ENCODE data around the gene HAUS2.

Gene HAUS2

DNA sequence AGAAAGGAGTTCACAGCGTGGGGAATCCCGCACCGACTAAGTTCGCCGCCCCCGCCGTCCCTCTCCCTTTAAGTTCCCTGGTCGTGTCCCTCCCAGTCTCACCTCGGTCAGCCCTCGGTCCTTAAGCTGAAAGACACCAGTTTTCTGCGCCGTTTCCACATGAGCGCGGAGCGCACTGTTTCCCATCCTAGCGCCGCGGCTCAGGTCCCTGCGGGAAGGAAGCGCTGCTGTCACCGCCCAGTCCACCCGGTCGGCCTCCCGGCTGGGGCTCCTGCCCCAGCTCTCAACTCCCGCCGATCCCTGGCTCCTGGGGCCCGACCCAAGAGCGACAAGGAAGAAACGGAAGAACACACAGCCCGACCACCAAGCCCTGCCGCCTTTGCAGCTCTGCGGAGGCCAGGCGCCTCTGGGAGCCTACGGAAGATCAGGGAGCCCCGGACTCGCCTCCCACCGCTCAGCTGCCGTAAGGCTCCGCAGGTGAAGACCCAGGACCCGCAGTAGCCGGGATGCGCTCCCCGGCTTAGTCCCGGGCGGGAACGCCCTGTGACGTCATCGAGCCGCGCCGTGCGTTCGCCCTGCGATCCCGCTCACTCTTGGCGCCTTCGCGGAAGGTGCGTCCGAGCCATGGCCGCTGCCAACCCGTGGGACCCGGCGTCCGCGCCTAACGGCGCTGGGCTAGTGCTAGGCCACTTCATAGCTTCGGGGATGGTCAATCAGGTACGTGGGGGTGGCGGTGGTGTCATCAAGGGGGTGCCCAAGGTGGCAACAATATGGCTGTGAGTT, at the start of gene HAUS2, which contains the start of gene LRRC57:
Gene HAUS2 (plus strand): TSS at position 590 of the 783 bp plus-strand sequence. CDS start 35 bp downstream, at position 625.
Gene LRRC57 (minus strand): TSS at position 545 of the 783 bp plus-strand sequence. CDS start 359 bp downstream, at position 186.
- Mint-ChIP-seq H3K36me3 (peaks cover 7% of the 10 kb centered on the region), H3K27ac (peak within 1 kb of the TSS; percentile 92), H3K4me3 (peak within 1 kb of the TSS; percentile 89), H3K9me3 (no peaks in the 10 kb centered on the region), H3K27me3 (no peaks in the 10 kb centered on the region), H3K4me1 (peaks cover 51% of the 10 kb centered on the region)
- peak; percentile 94 for ATAC-seq

DNA sequence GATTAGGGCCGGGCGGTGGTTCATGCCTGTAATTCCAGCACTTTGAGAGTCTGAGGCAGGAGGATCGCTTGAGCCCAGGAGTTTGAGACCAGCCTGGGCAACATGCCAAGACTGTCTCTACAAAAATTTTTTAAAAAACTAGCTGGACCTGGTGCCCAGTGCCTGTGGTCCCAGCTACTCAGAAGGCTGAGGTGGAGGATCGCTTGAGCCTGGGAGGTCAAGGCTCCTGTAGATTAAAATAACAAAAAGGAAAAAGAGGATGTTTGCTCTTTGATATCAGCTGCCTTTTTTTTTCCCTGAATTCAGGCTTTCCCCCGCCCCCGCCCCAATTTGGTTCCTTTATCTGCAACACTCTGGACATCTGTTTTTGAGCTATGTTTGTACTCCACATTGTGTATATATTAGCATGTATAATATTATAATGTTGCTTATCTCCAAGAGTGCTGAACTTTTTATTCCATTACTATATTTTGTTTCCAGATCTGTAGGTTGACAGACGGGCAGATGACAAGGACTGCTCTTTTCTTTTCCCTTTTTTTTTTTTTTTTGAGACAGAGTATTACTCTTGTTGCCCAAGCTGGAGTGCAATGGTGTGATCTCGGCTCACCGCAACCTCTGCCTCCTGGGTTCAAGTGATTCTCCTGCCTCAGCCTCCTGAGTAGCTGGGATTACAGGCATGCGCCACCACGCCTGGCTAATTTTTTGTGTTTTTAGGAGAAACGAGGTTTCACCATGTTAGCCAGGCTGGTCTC, 48.6 kb upstream of the HAUS2 start:
- Mint-ChIP-seq H3K4me1 (peaks cover 81% of the 10 kb centered on the region), H3K9me3 (no peaks in the 10 kb centered on the region), H3K4me3 (peak overlapping the region; percentile 23), H3K27me3 (no peaks in the 10 kb centered on the region), H3K36me3 (peaks cover 9% of the 10 kb centered on the region), H3K27ac (peak overlapping the region; percentile 81)
- ATAC-seq = no peak

DNA sequence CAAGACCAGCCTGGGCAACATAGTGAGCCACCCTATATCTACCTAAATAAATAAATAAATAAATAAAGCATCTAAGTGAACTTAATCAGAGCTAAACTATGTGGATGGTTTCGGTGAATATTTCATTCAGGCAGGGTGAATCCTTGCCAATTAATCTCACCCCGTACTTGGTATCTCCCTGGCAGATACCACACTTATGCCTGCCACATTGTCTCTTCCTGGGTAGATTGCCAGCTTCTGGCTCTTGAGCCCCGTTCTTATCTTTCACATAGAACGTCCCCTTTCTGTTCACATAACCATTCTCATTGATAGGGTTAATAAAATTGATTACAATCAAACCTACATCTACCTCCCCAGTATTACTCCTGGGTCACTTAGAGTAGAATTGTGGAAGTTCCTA, 46.2 kb upstream of the HAUS2 start:
- Mint-ChIP-seq H3K27me3 (no peaks in the 10 kb centered on the region), H3K4me3 (no peak overlapping the region), H3K27ac (peak overlapping the region; percentile 85), H3K9me3 (no peaks in the 10 kb centered on the region), H3K4me1 (peaks cover 78% of the 10 kb centered on the region), H3K36me3 (peaks cover 10% of the 10 kb centered on the region)
- no peak for ATAC-seq

DNA sequence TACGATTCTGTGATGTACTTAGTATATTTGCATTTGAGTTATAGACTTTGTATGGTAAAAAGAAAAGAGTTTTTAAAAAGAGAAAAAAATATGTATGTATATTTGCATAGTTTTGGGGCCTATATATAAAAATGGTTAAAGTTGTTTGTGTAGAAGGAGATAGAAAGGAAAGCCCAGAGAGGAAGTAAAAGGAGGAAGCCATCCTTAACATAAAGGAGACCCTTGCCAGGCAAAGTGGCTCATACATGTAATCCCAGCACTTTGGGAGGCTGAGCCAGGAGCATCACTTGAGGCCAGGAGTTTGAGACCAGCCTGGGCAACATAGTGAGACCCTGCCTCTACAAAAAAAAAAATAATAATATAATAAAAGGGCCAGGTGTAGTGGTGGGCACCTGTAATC, 44.8 kb upstream of the HAUS2 start:
- H3K4me1 Mint-ChIP-seq = peaks cover 76% of the 10 kb centered on the region

DNA sequence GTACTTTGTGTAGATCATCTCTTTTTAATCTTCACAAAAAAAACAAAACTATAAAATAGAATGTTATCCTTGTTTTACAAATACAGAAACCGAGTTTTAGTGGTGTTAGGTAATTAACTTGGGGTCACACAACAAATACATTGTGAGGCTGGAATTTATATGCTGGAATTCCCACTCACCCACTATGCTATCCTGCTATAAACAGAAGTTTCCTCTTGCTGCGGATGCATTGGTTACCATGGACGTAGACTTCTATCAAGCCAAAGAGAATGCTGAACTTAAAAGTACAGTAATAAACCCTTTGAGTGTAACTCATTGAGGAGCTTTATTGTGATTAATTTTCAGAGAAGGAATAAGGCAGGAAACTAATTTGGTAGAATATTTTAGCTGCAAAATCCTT, 44.0 kb upstream of the HAUS2 start:
- peak; percentile 4 for ATAC-seq
- Mint-ChIP-seq H3K27me3 (no peaks in the 10 kb centered on the region), H3K27ac (peak overlapping the region; percentile 81), H3K36me3 (peaks cover 10% of the 10 kb centered on the region), H3K9me3 (no peaks in the 10 kb centered on the region), H3K4me1 (peaks cover 71% of the 10 kb centered on the region), H3K4me3 (no peak overlapping the region)

More for the DNA sequence above, 44.8 kb upstream of the HAUS2 start:
- Mint-ChIP-seq H3K27ac (peak overlapping the region; percentile 85), H3K36me3 (peaks cover 13% of the 10 kb centered on the region), H3K9me3 (no peaks in the 10 kb centered on the region), H3K27me3 (no peaks in the 10 kb centered on the region), H3K4me3 (peak overlapping the region; percentile 43)
- no peak for ATAC-seq

DNA sequence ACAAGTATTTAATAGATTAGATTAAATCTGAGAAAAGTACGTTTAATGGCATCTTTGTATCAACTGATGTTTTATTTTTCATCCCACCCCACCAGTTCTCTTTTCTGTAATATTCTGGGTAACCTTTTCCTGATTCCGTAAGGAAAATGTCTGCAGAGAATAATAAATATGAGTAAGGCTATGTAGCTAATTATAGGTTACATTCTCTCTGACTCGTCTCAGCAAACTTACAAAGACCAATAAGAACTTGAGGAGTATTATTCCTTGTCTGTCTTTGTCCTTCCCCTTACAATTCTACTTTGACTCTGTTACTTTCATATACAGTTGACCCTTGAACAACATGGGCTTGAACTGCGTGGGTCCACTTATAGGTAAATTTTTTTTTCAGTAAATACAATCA, 41.1 kb upstream of the HAUS2 start:
- ATAC-seq = no peak

DNA sequence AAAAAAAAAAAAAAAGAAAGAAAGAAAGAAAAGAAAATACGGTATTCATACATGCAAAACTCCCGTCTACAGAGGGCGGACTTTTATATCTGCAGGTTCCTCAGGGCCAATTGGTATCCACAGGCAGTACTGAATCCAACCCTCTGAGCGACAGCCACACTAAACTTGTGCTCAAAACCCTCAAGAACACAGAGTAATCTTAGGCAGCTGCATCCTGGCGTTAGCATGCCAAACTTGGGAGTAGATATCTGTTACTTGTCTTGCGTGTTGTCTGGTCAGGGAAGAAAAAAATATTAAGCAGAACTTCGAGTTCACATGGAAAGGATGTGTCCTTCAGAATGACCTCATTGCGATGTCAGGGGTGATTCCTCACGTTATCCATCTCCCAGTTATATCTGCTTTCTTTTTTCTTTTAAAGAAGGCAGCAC, 40.4 kb upstream of the HAUS2 start:
- H3K27me3 Mint-ChIP-seq = no peaks in the 10 kb centered on the region
- H3K4me3 Mint-ChIP-seq = no peak overlapping the region
- peaks cover 50% of the 10 kb centered on the region for H3K4me1 Mint-ChIP-seq
- H3K36me3 Mint-ChIP-seq = peaks cover 14% of the 10 kb centered on the region
- H3K27ac Mint-ChIP-seq = no peak overlapping the region
- no peaks in the 10 kb centered on the region for H3K9me3 Mint-ChIP-seq
- no peak for ATAC-seq

More for the DNA sequence above, 41.1 kb upstream of the HAUS2 start:
- peaks cover 10% of the 10 kb centered on the region for H3K36me3 Mint-ChIP-seq
- H3K4me3 Mint-ChIP-seq = no peak overlapping the region
- H3K27ac Mint-ChIP-seq = no peak overlapping the region
- H3K4me1 Mint-ChIP-seq = peaks cover 54% of the 10 kb centered on the region
- no peaks in the 10 kb centered on the region for H3K27me3 Mint-ChIP-seq
- H3K9me3 Mint-ChIP-seq = no peaks in the 10 kb centered on the region

DNA sequence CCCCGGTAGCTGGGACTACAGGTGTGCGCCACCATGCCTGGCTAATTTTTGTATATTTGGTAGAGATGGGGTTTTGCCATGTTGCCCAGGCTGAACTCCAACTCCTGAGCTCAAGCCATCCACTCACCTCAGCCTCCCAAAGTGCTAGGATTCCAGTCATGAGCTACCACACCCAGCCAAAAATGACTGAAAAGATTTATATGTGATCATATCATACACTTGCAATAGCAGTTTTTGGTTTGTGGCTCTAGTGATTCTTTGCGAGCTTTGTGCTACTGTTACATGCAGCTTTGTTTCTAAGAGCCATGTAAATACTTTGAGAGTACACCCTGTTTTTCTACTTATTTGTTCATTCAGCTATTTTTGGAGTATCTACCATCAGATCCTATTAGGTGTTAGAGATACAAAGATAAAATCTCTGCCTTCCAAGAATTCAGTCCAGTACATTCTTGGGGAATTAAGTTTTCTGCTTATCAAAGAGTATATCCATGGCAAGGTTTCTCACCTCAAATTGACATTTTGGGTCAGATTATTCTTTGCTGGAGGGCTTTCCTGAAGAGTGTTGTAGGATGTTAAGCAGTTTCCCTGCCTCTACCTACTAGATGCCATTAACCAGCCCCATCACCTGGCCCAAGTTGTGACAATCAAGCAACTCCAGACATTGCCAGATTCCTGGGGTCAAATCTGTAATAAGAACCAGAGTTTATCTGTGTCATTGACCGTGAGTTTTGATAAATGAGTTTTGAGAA, 38.2 kb upstream of the HAUS2 start:
- no peaks in the 10 kb centered on the region for H3K9me3 Mint-ChIP-seq
- H3K36me3 Mint-ChIP-seq = peaks cover 26% of the 10 kb centered on the region
- H3K27me3 Mint-ChIP-seq = no peaks in the 10 kb centered on the region
- ATAC-seq = no peak
- no peak overlapping the region for H3K4me3 Mint-ChIP-seq
- no peak overlapping the region for H3K27ac Mint-ChIP-seq
- peaks cover 35% of the 10 kb centered on the region for H3K4me1 Mint-ChIP-seq

DNA sequence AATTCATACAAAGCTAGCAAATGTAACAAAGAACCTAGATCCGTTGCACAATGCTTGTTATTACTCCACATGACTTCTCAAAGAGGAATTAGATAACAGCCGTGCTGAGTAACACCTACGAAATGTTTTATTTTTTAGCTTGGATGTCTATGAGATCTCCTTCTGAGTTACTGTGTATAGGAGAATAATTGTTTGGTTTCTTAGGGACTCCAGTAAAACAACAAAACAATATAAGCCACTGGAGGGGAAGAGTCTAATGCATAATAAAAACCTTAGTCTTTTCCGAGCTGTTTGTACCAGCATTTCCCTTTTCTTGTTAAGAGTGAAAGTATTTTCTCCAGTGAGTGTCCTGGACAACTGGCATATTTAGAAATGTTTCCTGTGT, 37.6 kb upstream of the HAUS2 start:
- H3K4me3 Mint-ChIP-seq = no peak overlapping the region
- no peak overlapping the region for H3K27ac Mint-ChIP-seq
- peaks cover 32% of the 10 kb centered on the region for H3K36me3 Mint-ChIP-seq

DNA sequence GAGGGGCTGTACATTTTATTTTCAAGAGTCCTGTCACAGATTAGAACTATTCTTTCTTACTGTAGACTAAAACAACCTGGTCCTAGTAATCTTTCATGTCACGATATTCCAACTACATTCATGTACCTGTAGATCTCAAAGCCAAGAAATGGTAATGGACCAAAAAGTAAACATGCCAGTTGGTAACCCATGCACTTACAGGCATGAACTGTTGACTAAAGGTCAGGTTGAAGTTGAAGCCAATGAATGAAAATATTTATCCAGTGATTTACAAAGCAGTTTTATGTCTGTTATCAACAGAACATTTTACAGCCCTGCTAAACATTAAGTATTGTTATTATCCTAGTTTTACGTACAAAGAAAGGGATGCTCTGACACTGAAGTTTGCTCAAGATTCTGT, 25.3 kb upstream of the HAUS2 start:
- H3K27me3 Mint-ChIP-seq = no peaks in the 10 kb centered on the region
- no peak for ATAC-seq
- H3K36me3 Mint-ChIP-seq = peaks cover 22% of the 10 kb centered on the region
- H3K9me3 Mint-ChIP-seq = no peaks in the 10 kb centered on the region
- no peak overlapping the region for H3K4me3 Mint-ChIP-seq
- no peak overlapping the region for H3K27ac Mint-ChIP-seq
- H3K4me1 Mint-ChIP-seq = no peaks in the 10 kb centered on the region

More for the DNA sequence above, 37.6 kb upstream of the HAUS2 start:
- peaks cover 29% of the 10 kb centered on the region for H3K4me1 Mint-ChIP-seq
- no peaks in the 10 kb centered on the region for H3K27me3 Mint-ChIP-seq
- ATAC-seq = no peak
- H3K9me3 Mint-ChIP-seq = no peaks in the 10 kb centered on the region

DNA sequence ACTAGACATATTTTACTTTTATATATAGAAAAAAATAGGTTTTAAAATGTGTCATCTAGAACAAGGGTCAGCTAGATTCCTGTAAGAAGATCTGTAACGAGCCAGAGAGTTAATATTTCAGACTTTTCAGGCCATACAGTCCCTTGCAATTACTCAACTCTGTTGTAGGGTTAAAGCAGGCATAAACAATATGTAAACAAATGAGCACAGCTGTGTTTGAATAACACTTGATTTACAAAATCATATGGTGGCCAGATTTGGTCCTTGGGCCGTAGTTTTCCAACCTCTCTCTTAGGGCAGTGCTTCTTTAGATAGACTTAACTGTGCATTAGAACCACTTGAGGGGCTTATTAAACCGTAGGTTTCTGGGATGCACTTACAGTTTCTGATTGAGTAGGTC, 19.7 kb upstream of the HAUS2 start:
- Mint-ChIP-seq H3K27ac (peak overlapping the region; percentile 41), H3K4me3 (no peak overlapping the region), H3K27me3 (no peaks in the 10 kb centered on the region), H3K4me1 (no peaks in the 10 kb centered on the region), H3K9me3 (no peaks in the 10 kb centered on the region), H3K36me3 (peaks cover 28% of the 10 kb centered on the region)
- ATAC-seq = no peak

DNA sequence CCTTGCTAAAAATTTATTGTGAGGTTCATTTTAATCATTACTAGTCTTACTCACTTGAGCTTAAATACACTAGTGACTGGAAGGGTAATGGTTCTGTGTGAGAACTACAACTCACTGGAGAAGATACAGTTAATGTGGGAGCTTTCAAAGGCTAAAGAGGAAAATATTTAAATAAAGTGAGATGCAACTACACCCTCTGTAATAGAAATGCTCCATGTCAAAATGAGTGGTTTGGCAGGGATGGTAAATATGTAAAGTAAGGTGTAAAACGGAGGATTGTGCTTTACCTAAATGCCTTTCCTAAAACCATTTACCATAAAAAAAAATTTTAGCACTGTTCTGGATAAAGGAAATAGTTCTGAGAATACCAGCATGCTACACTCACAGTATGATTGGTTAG, 15.4 kb upstream of the HAUS2 start:
- Mint-ChIP-seq H3K4me1 (no peaks in the 10 kb centered on the region), H3K9me3 (no peaks in the 10 kb centered on the region), H3K36me3 (peaks cover 52% of the 10 kb centered on the region), H3K4me3 (no peak overlapping the region), H3K27ac (no peak overlapping the region), H3K27me3 (no peaks in the 10 kb centered on the region)
- no peak for ATAC-seq

DNA sequence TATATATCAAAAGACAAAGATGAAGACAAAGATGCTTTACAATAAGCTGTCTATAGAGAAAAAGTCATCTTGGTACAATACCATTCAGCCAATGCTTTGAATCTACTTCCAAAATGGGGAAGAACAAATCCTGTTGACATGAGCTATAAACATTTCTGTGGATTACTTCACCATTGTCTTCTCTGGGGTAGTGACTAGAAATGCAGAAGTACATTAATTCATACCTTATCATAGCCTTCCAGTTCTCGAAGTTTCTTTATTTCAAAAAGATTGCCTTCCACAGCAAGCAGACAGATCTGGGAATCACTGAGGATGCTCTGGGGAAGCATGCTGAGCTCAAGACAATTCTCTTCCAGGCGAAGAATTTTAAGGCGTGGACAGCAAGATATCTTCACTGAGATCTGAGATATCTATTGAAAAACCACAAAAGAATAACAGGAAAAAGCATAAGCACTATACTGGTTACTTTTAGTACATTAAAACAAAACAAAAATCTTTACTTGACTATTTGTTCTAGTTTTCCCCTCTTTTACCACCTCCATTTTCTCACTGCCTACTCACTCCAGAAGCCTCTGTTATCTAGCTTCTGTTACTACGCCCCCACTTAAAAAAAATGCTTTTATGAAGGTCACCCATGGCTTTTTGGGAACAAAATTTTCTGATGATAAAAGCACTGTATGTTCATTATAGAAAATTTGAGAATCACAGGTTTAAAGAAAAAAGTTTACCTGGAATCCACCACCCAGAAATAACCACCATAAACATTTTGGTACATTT, 3.6 kb upstream of the HAUS2 start:
- Mint-ChIP-seq H3K4me3 (no peak overlapping the region), H3K36me3 (peaks cover 18% of the 10 kb centered on the region), H3K9me3 (no peaks in the 10 kb centered on the region), H3K27me3 (no peaks in the 10 kb centered on the region), H3K4me1 (peaks cover 31% of the 10 kb centered on the region), H3K27ac (no peak overlapping the region)
- ATAC-seq = no peak

DNA sequence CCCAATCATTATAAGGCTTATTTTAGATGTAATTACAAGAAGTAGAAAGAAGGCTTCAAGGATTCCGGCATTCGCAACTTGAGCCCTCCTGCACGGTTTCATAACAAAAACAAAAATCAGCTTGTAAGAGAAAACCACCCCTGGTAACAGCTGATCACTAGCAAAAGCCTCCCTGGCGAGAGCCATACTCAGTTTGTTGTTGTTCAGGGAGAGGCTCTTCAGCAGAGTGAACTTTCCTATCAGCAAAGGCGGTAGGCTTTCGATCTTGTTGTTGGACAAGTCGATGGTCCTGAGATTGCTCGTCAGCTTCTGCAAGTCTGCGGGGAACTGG, 755 bp upstream of the HAUS2 start:
- H3K27ac Mint-ChIP-seq = peak overlapping the region; percentile 92
- H3K4me1 Mint-ChIP-seq = peaks cover 48% of the 10 kb centered on the region
- peak overlapping the region; percentile 89 for H3K4me3 Mint-ChIP-seq
- no peaks in the 10 kb centered on the region for H3K9me3 Mint-ChIP-seq
- H3K27me3 Mint-ChIP-seq = no peaks in the 10 kb centered on the region
- peaks cover 7% of the 10 kb centered on the region for H3K36me3 Mint-ChIP-seq
- ATAC-seq = peak; percentile 21

All from stimulated activated memory B cell treated with anti-CD40 and anti-IgM and Interleukin-4, amounts not matched to agents 10 μg/mL and 1 μg/mL and 100 μg/mL, for 72 hours (primary cell).